COLO829 (cell line): ENCODE measurements around the gene TMEM72.

Source experiments
- DNase-seq: peaks from one replicate; pipeline ENCODE4 v3.0.0; 2012; ENCODE audit warnings: low spot score

Gene TMEM72

GRCh38 chr10:44890696-44891563, 20.2 kb upstream of the TMEM72 start:
- no peak for DNase-seq

- DNase-seq = no peak
These were observed 19.4 kb upstream of the TMEM72 start for GRCh38 chr10:44891721-44892120.

DNA sequence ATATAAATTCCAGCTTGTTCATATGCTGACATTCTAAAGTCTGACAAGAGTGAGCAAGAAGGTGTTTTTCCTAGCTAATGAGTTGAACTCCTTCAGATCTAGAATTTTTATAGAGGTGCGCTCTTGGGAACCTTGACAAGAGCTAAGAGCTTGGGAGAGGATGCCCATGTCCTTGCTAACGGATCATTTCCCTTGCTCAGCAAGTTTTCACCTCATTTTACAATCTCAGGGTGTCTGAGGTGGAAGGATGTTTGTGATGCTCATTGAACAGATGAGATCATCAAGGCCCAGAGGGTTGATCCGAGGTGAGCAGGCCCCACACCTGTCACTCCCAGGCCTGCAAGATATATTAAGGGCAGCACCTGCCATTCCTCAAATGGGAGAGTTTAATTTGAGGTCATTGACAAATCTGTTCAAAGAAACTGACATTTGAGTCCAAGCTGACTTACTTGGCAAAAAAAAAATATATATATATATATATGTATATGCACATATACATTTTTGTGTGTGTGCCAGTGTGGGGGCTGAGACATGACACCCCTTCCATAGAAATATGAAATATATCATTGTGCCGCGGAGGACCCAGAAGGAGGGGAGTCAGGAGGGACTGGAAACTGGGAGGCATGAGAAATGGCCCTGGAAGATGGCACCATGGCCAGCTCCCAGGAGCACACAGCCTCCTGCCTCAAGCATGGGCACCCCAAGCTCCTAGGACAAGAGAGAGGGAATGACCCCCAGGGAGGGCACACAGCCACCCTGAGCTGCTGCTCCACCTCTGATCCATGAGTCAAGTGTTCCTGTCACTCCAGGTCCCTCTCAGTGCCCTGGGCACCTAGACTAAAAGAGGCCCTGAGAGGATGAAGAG, 17.3 kb upstream of the TMEM72 start:
- DNase-seq = no peak

DNA sequence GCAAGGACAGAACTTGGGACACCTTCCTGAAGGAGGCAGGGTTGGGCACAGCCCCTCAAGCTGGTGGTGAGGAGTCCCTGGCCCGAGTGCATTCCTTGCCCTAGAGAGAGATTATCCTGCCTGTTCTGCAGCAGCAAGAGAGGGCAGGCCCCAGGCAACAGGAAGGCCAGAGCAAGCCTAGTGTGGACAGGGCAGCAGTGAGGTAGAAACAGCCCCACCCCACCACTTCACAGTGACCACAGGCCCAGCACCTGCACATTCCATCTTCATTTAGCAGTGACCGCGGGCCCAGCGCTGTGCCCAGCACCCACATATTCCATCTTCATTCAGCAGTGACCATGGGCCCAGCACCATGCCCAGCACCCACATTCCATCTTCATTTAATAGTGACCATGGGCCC, 16.4 kb upstream of the TMEM72 start:
- DNase-seq = no peak

DNA sequence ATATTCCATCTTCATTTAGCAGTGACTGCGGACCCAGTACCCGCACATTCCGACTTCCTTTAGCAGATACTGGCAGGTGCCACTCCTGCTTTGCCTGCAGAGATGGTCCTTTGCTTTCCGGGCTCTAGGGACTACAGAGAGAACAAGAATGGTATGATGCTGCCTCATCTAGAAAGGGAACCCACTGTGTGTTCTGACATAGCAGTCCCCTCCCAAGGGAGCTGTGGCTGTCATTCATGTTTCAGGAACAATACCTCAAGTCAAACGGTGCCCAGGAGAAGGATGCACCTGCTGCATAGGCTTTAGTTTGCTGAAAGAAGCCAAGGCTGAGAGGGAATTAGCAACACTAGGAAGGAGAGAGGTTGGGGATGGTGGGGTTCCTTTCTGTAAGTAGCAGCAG, 15.9 kb upstream of the TMEM72 start:
- DNase-seq = no peak

- DNase-seq = no peak
These were observed 14.1 kb upstream of the TMEM72 start for GRCh38 chr10:44897049-44897448.

DNA sequence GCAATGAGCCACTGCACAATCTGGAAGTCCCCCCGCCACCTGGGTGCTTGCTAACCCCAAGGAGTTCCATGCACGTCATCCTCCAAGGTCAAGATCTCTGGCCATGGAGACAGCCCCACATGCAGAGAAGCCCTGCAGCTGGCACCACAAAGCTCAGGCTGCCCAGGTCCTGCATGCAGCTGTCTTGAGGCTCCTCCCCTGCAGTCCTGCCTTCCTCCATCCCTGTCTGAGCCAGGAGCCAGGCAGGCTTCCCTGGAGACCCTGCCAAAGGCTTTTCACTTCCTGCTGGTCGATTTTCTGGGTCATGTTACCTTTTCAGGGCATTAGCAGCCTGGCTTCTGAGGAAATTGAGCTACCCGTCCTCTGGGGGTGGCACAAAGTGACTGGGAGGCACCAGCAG, 12.5 kb upstream of the TMEM72 start:
- no peak for DNase-seq

DNA sequence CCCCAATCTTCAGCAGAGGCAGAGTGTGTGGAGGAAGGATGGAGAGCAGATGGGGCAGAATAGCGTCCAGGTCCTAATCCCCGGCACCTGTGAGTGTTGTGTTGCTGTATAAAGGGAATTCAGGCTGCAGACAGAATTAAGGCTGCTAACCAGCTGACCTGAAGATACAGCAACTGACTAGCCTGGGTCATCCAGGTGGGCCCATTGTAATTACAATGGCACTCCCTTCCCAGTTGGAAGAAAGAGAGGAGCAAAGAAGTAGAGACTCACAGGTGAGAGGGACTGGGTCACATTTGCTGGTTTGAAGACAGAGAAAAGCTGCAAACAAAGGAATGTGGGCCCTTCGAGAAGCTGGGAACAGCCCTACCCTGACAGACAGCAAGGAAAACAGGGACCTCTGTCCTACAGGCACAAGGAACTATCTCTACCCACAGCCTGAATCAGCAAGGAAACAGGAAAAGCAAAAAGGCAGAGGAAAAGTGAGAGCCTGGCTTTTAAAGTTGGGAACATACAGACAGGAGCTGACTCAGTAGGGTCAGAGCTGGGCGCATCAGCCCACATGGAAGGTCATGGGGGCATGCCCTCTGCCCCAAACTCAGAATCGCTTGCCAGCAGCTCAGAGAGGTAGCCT, 11.6 kb upstream of the TMEM72 start:
- no peak for DNase-seq

- DNase-seq = peak; percentile 67
These were observed 8.1 kb upstream of the TMEM72 start for GRCh38 chr10:44902941-44903545.

- no peak for DNase-seq
These were observed 4.7 kb upstream of the TMEM72 start for GRCh38 chr10:44906486-44906885.

GRCh38 chr10:44907556-44907955, 3.6 kb upstream of the TMEM72 start:
- DNase-seq = no peak

DNA sequence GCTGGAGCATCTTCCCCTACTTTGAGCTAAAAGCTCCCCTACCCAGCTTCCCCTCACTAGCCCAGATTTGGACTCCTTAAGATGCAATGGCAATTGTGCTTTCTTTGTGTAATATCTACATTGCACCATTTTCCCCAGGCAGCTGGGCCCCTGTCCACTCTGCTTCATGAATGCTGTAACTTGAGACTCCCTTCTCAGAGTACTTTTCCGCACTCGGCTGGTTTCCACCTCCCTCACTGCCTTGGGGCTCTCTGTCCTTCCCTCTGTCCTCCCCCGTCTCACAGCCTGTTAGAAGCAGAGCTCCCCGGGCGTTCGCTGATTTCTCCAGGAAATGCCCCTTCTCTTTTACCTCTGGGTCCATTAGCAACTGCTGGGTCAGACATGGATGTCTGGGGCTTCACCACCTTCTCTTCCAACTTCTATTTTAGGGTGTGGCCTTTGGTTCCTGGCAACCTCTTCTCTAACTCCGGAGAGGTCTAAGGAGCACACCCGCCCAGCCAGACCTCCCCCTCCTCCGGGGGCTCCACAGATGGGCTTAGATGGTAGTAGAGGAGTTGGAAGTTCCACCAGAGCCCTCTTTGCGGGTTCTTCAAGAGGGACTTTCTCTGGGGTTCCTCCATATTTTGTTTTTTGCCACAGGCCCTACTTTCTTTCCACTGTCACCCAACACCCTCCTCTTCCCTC, 2.9 kb upstream of the TMEM72 start:
- no peak for DNase-seq

DNA sequence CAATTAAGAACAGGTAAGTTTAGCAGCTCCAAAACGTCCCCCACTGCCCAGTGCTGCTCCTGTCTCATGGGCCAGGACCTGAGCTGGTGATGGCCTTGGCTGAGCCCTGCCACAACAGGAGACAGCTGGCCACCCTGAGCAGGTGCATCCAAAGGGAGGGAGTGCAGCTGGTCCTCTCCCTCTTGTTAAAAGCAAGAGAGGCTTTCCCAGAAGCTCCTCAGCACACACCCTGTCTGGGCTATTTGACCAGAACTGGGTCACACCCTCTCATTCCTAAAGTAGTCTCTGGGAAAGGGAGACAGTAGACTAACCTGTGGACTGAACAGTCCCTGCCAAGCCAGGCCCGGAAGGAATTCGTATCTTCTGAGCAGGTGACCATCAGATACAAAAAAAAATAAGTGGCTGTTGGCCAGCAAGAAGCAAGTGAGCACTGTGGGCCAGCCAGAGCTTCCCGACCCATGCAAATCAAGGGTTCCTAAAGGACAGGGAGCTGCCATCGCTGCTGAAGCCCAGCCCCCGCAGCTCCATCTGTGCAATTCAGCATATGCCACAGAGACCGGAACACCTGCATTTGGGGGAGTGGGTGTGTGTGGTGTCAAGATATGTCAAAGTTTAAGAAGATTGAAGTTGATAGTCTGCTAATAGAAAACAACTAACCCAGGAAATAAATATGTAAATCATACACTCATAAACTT, 2.1 kb upstream of the TMEM72 start:
- DNase-seq = no peak

- DNase-seq = no peak
These were observed 1.2 kb upstream of the TMEM72 start for GRCh38 chr10:44909910-44910309.

- DNase-seq = no peak
These were observed 535 bp upstream of the TMEM72 start for GRCh38 chr10:44910602-44911001.

DNA sequence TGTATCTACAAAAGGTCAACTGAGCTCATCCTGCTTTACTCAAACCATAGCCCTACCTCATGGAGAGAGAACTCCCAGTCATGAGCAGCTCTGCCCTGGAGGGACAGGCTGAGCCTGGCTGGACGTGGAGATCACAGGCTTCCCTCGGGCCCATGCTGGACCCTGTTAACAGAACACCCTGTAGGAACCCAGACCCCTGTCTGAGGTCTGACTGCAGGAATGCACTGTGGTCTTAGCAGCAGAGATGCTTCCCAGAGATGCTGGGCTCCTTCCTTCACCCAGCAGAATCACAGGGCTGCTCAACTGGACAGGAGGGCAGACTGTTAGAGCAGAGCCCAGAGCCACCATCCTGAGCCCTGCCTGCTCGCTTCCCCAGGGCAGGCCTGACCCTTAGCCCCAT, 814 bp downstream of the TMEM72 start:
- DNase-seq = no peak

GRCh38 chr10:44913350-44914081, 2.4 kb downstream of the TMEM72 start:
- no peak for DNase-seq

DNA sequence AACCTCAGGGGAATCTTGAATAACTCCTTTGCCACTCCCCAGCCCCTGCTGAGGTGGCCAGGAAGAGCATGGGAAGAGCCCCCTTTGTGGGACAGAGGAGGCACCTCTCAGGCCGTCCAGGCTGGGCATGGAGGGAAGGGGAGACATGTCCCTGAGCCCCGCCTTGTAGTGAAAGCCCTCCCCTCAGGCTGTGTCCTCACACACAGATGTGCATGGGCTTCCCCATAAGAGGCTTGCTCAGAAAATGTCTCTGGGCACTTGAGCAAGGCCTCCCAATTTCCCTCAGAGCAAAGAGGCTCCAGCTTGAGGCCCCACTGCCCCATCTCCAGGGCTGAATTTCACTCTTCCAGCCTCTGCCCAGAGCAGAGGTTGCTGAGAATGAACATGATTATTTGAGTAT, 3.8 kb downstream of the TMEM72 start:
- DNase-seq = no peak

- no peak for DNase-seq
These were observed 5.3 kb downstream of the TMEM72 start for GRCh38 chr10:44916429-44916828.

- no peak for DNase-seq
These were observed 6.7 kb downstream of the TMEM72 start for GRCh38 chr10:44917848-44918247.
